IMR-90 (cell line): Measurements from ENCODE around the gene PCOLCE2. TPM values are rescaled to one million over a fixed set of nuclear protein-coding genes. Genes with fewer than 3 reads are reported as not detected.

Experiments used
- ATAC-seq: fragments of 200-7000 bp; cut with Tn5 transposase; 2 replicates; pipeline ENCODE4 v1.9.1; 2020; ENCODE audit warnings: low read depth, mild to moderate bottlenecking, moderate library complexity
- BruUV-seq: library from RNA; stranded (reverse); fragments of 400-500 nt; replicated peaks from 2 replicates; lab custom pipeline; 2021; lab: Mats Ljungman, UMichigan
- CTCF ChIA-PET: fragments of 300-600 bp; formaldehyde crosslinking; extraction: SDS; loops from one replicate; lab custom pipeline; 2021; ENCODE audit warnings: antibody characterized with exemption; lab: Yijun Ruan, JAX
- POLR2A ChIA-PET: fragments of 300-600 bp; sonication (Branson Sonifier 250); formaldehyde crosslinking; loops from one replicate; lab custom pipeline; 2022; ENCODE audit warnings: antibody characterized with exemption; ENCODE audit not compliant: unreplicated experiment; lab: Charles Lee
- DNase-seq: peaks from one replicate; pipeline ENCODE4 v3.0.0; 2013
- H2AFZ ChIP-seq: replicated peaks from 2 replicates; pipeline ENCODE3; 2013; ENCODE audit warnings: low read length, mild to moderate bottlenecking; ENCODE audit not compliant: poor library complexity
- H2AK5ac ChIP-seq: 2 replicates; pipeline ENCODE4 v1.6.1; 2013; ENCODE audit warnings: low read depth, low read length, inconsistent platforms
- H2AK9ac ChIP-seq: replicated peaks from 2 replicates; pipeline ENCODE3; 2013; ENCODE audit warnings: mild to moderate bottlenecking, low read depth, low read length, moderate library complexity; ENCODE audit not compliant: poor library complexity
- H2BK120ac ChIP-seq: 2 replicates; pipeline ENCODE4 v1.6.1; 2013; ENCODE audit warnings: low read depth, low read length, inconsistent platforms
- H2BK15ac ChIP-seq: 3 replicates; pipeline ENCODE4 v1.6.1; 2013; ENCODE audit warnings: low read depth, low read length, inconsistent platforms
- H2BK20ac ChIP-seq: 2 replicates; pipeline ENCODE4 v1.6.1; 2013; ENCODE audit warnings: low read depth, mild to moderate bottlenecking, inconsistent platforms, low read length, moderate library complexity
- H2BK5ac ChIP-seq: 2 replicates; pipeline ENCODE4 v1.6.1; 2013; ENCODE audit warnings: mild to moderate bottlenecking, low read depth, low read length, inconsistent platforms; ENCODE audit not compliant: poor library complexity, severe bottlenecking
- H3K14ac ChIP-seq: replicated peaks from 2 replicates; pipeline ENCODE4 v1.6.1; 2013; ENCODE audit warnings: low read depth, low read length, inconsistent platforms
- H3K18ac ChIP-seq: 2 replicates; pipeline ENCODE4 v1.6.1; 2013; ENCODE audit warnings: low read depth, low read length, control low read depth
- H3K23ac ChIP-seq: 2 replicates; pipeline ENCODE4 v1.6.1; 2013; ENCODE audit warnings: low read depth, low read length, inconsistent platforms
- H3K27ac ChIP-seq: 2 replicates; pipeline ENCODE4 v1.5.1; 2013; ENCODE audit warnings: mild to moderate bottlenecking, control low read depth, low read length; ENCODE audit not compliant: insufficient read depth
- H3K27me3 ChIP-seq: 2 replicates; pipeline ENCODE4 v1.6.1; 2013; ENCODE audit warnings: low read length; ENCODE audit not compliant: control insufficient read depth, insufficient read depth
- H3K36me3 ChIP-seq: 2 replicates; pipeline ENCODE4 v1.6.1; 2013; ENCODE audit warnings: low read length, mixed read lengths; ENCODE audit not compliant: control insufficient read depth, insufficient read depth
- H3K4ac ChIP-seq: 2 replicates; pipeline ENCODE4 v1.6.1; 2013; ENCODE audit warnings: low read depth, low read length, inconsistent platforms
- H3K4me1 ChIP-seq: 2 replicates; pipeline ENCODE4 v1.6.1; 2013; ENCODE audit warnings: low read length, mixed read lengths; ENCODE audit not compliant: control insufficient read depth, insufficient read depth
- H3K4me2 ChIP-seq: 2 replicates; pipeline ENCODE4 v1.6.1; 2013; ENCODE audit warnings: low read depth, mild to moderate bottlenecking, control low read depth, low read length, moderate library complexity
- H3K4me3 ChIP-seq: 2 replicates; pipeline ENCODE4 v1.5.1; 2013; ENCODE audit warnings: low read depth, mild to moderate bottlenecking, control low read depth, low read length, moderate library complexity; ENCODE audit not compliant: insufficient read depth
- H3K56ac ChIP-seq: 2 replicates; pipeline ENCODE4 v1.6.1; 2013; ENCODE audit warnings: low read length, inconsistent platforms; ENCODE audit not compliant: insufficient read depth; ENCODE audit errors: extremely low read depth
- H3K79me1 ChIP-seq, 2 experiments: 2 replicates each; pipeline ENCODE4 v1.6.1; 2013; ENCODE audit warnings: low read length in 2 of 2, inconsistent platforms in 1 of 2, low read depth in 1 of 2
- H3K9ac ChIP-seq: 2 replicates; pipeline ENCODE4 v1.6.1; 2013; ENCODE audit warnings: low read depth, low read length, control low read depth
- H3K9me1 ChIP-seq: 2 replicates; pipeline ENCODE4 v1.6.1; 2013; ENCODE audit warnings: low read length, inconsistent platforms; ENCODE audit not compliant: insufficient read depth
- H3K9me3 ChIP-seq: 2 replicates; pipeline ENCODE4 v1.6.1; 2013; ENCODE audit warnings: low read length; ENCODE audit not compliant: control insufficient read depth, insufficient read depth
- H4K20me1 ChIP-seq: 2 replicates; pipeline ENCODE4 v1.6.1; 2013; ENCODE audit warnings: low read length, inconsistent platforms; ENCODE audit not compliant: insufficient read depth
- H4K5ac ChIP-seq: 2 replicates; pipeline ENCODE4 v1.6.1; 2013; ENCODE audit warnings: mild to moderate bottlenecking, low read depth, low read length, control low read depth
- H4K8ac ChIP-seq, 2 experiments: 2 replicates each; pipeline ENCODE4 v1.6.1; 2013; ENCODE audit warnings: low read depth in 2 of 2, low read length in 2 of 2, control low read depth in 1 of 2, inconsistent platforms in 1 of 2
- H4K91ac ChIP-seq: 2 replicates; pipeline ENCODE4 v1.6.1; 2013; ENCODE audit warnings: low read depth, low read length, inconsistent platforms; ENCODE audit not compliant: insufficient read depth
- BHLHE40 ChIP-seq: fragments of 150-350 bp; IDR thresholded peaks from 2 replicates; pipeline ENCODE4 v1.6.1; 2016; ENCODE audit warnings: mild to moderate bottlenecking, low read depth, low read length
- CEBPB ChIP-seq: IDR thresholded peaks from 2 replicates; pipeline ENCODE4 v1.6.1; 2012; ENCODE audit warnings: low read depth, low read length, improper control_type of control experiment
- MAFK ChIP-seq: IDR thresholded peaks from 2 replicates; pipeline ENCODE4 v1.6.1; 2012; ENCODE audit warnings: low read depth, low read length, improper control_type of control experiment
- MAZ ChIP-seq: IDR thresholded peaks from 2 replicates; pipeline ENCODE4 v1.6.1; 2012; ENCODE audit warnings: low read depth, mild to moderate bottlenecking, low read length, improper control_type of control experiment, moderate library complexity, borderline replicate concordance
- NFE2L2 ChIP-seq: fragments of 150-350 bp; IDR thresholded peaks from 2 replicates; pipeline ENCODE4 v1.6.1; 2016; ENCODE audit warnings: low read depth, mild to moderate bottlenecking, low read length
- RCOR1 ChIP-seq: IDR thresholded peaks from 2 replicates; pipeline ENCODE4 v1.6.1; 2012; ENCODE audit warnings: mild to moderate bottlenecking, low read length, improper control_type of control experiment; ENCODE audit not compliant: insufficient replicate concordance
- RFX5 ChIP-seq: IDR thresholded peaks from 2 replicates; pipeline ENCODE4 v1.8.0; 2012; ENCODE audit warnings: low read depth, mild to moderate bottlenecking, low read length, moderate library complexity
- whole genome bisulfite sequencing, 2 experiments: methylation state at CpG; one replicate each; pipeline versions ENCODE4 v1.1.5 to v1.1.7; 2013; ENCODE audit warnings: missing lambda C conversion rate in 2 of 2; ENCODE audit not compliant: insufficient read length in 1 of 2; ENCODE audit errors: extremely low coverage in 2 of 2; 5-methylcytosine and 5-hydroxymethylcytosine counted together
- dilution Hi-C: fragments of 300-500 bp; cut with HindIII; formaldehyde crosslinking; loops from one replicate; pipeline ENCODE4 v1.14.3; 2018; ENCODE audit warnings: low sequenced_read_pairs; ENCODE audit not compliant: unreplicated experiment
- in situ Hi-C: fragments of 300-500 bp; cut with MboI; formaldehyde crosslinking; loops from 3 replicates; pipeline ENCODE4 v1.14.3; 2019; ENCODE audit warnings: low sequenced_read_pairs, inconsistent platforms, mixed read lengths
- intact Hi-C: fragments of 100-400 bp; cut with micrococcal nuclease; formaldehyde crosslinking; loops from 2 replicates; pipeline ENCODE4 v1.10.0; 2022
- polyA plus RNA-seq, 3 experiments: library from polyadenylated mRNA; depleted of rRNA; stranded (reverse); fragments of >200 nt; gene quantifications; 2 replicates each; pipeline ENCODE4 v1.2.3, GENCODE V29; 2012; ENCODE audit warnings: low replicate concordance in 1 of 3
- total RNA-seq: library from RNA; depleted of rRNA; stranded (reverse); fragments of >200 nt; gene quantifications from 2 replicates; pipeline ENCODE4 v1.2.3, GENCODE V29; 2012

The PCOLCE2 gene
- total and polyA plus RNA-seq, 2 of the 4 experiments (the other 2 are of a cell fraction): 0.50 to 0.54 TPM

DNA sequence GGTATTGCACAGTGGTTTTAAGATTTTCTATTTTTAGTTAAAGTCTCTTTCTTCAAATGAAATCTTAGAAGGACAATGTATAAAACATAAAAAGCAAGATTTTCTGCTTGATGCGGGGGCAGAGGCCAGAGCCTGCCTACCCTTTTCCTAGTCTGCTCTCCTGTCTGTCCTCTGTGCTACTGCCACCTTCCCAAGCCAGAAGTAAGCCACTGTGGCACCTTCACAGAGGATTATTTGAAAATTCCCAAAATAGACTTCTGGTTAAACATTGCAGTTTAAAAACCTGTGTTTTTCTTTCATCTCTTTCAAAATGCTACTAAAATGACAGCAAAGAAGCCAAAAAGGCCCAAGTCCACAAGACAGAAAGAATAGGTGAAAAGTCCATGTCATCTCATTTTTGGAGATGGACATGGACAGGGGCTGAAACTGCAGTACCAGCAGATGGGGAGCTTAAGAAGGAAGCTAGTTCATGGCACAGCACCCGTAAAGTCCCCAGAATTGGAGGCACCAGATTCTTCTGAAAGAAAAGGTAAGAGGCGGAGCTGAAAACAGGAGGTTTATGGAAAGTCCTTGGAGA lies 37.6 kb upstream of the PCOLCE2 start:
- Histone ChIP-seq H4K5ac (no peak overlapping the region), H3K79me1 (no peaks in the 10 kb centered on the region), H3K4me2 (no peak overlapping the region), H2BK120ac (no peak overlapping the region), H2AK5ac (no peak overlapping the region), H3K4me1 (no peaks in the 10 kb centered on the region), H3K27ac (no peak overlapping the region), H2AK9ac (no peak overlapping the region), H3K56ac (no peak overlapping the region), H3K4me3 (no peak overlapping the region), H3K27me3 (peaks cover 10% of the 10 kb centered on the region), H4K91ac (no peak overlapping the region), H4K8ac (no peak overlapping the region), H3K18ac (no peak overlapping the region), H3K36me3 (no peaks in the 10 kb centered on the region), H3K4ac (no peak overlapping the region), H2AFZ (no peak overlapping the region), H2BK15ac (no peak overlapping the region), H2BK20ac (no peak overlapping the region), H3K14ac (no peak overlapping the region), H3K9me3 (no peaks in the 10 kb centered on the region; the same call in 1 of the 2 replicates), H3K9ac (no peak overlapping the region), H3K23ac (no peak overlapping the region), H4K20me1 (no peaks in the 10 kb centered on the region), H3K9me1 (no peaks in the 10 kb centered on the region), H2BK5ac (no peak overlapping the region)
- ChIA-PET CTCF (interaction anchor here (0.6 kb wide), 1 partner anchor 826 kb away, joined by 8 read pairs; no protein-coding TSS in a partner anchor), POLR2A (no interaction called here)
- intact Hi-C loops (no loop called here), in situ Hi-C loops (no loop called here), dilution Hi-C loops (no loop called here)
- no peak for TF ChIP-seq RCOR1
- TF ChIP-seq MAFK: no peak
- TF ChIP-seq NFE2L2: no peak
- no peak for TF ChIP-seq MAZ
- TF ChIP-seq BHLHE40: no peak
- no peak for TF ChIP-seq RFX5
- no peak for TF ChIP-seq CEBPB
- ATAC-seq (no peak), DNase-seq (no peak)
- WGBS, 2 experiments: no CpG with 5 or more reads among the region's 3 CpGs
- no TSS peak for BruUV-seq
